ENCODE results near the gene MCAM.

GRCh38 chr11:119365071-119365591 is 48.2 kb upstream of the MCAM start:
- TF ChIP-seq ZNF70 (CRISPR knock-in tag; IDR thresholded peaks at IDR 0.05): no peak
- no peak for TF ChIP-seq ZFP30 (CRISPR knock-in tag; IDR thresholded peaks at IDR 0.05)
- no peak for TF ChIP-seq CSDC2 (CRISPR knock-in tag; IDR thresholded peaks at IDR 0.05)
- TF ChIP-seq, protein P1, sequence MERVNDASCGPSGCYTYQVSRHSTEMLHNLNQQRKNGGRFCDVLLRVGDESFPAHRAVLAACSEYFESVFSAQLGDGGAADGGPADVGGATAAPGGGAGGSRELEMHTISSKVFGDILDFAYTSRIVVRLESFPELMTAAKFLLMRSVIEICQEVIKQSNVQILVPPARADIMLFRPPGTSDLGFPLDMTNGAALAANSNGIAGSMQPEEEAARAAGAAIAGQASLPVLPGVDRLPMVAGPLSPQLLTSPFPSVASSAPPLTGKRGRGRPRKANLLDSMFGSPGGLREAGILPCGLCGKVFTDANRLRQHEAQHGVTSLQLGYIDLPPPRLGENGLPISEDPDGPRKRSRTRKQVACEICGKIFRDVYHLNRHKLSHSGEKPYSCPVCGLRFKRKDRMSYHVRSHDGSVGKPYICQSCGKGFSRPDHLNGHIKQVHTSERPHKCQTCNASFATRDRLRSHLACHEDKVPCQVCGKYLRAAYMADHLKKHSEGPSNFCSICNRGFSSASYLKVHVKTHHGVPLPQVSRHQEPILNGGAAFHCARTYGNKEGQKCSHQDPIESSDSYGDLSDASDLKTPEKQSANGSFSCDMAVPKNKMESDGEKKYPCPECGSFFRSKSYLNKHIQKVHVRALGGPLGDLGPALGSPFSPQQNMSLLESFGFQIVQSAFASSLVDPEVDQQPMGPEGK (CRISPR knock-in tag; IDR thresholded peaks at IDR 0.05; ENCODE audit: borderline replicate concordance): no peak
- TF ChIP-seq ESRRG (CRISPR knock-in tag; IDR thresholded peaks at IDR 0.05): no peak
- TF ChIP-seq ZC3H10 (CRISPR knock-in tag; IDR thresholded peaks at IDR 0.05): no peak
- TF ChIP-seq POU6F1 (CRISPR knock-in tag; IDR thresholded peaks at IDR 0.05; ENCODE audit: borderline replicate concordance, low read depth): no peak
- no peak for TF ChIP-seq PPARA (CRISPR knock-in tag; IDR thresholded peaks at IDR 0.05; ENCODE audit: borderline replicate concordance)
- no peak for TF ChIP-seq ARNTL (CRISPR knock-in tag; IDR thresholded peaks at IDR 0.05; ENCODE audit: borderline replicate concordance, low read depth)
- TF ChIP-seq RARB (CRISPR knock-in tag; IDR thresholded peaks at IDR 0.05): no peak
- TF ChIP-seq SNAI2 (CRISPR knock-in tag; IDR thresholded peaks at IDR 0.05): no peak
- no peak for TF ChIP-seq CREB5 (CRISPR knock-in tag; IDR thresholded peaks at IDR 0.05; ENCODE audit: low read depth)
- TF ChIP-seq TSHZ2 (CRISPR knock-in tag; IDR thresholded peaks at IDR 0.05): no peak
- TF ChIP-seq OSR1 (CRISPR knock-in tag; IDR thresholded peaks at IDR 0.05): no peak

Data from SK-N-SH treated with all-trans-retinoic acid at 6 μM for 48 hours (cell line).